Frontal cortex (tissue), 4 donors: ENCODE results near the gene ADAMTSL5. TPM values are rescaled to one million over a fixed set of nuclear protein-coding genes. Genes with fewer than 3 reads are reported as not detected.
"Not testable (repeated sequence)": the region's sequence is repeated elsewhere in the genome, so short reads cannot be mapped to it uniquely, and the experiment has no call there.

Experiments used
- DNase-seq, 2 donors: peaks; one replicate each; pipeline ENCODE4 v3.0.0; 2012; ENCODE audit warnings: low spot score in 2 of 2
- FAIRE-seq: peaks from 2 replicates; lab custom pipeline; 2012; peaks lifted over from hg19 to GRCh38; lab: Jason Lieb, UNC
- total RNA-seq: library from RNA; depleted of rRNA; stranded (reverse); fragments of >200 nt; gene quantifications from one replicate; pipeline ENCODE4 v1.2.3, GENCODE V29; 2014
- donor health status: control.
- donor health status: control.
- donor health status: control.

ADAMTSL5 gene
- total RNA-seq, 1 donor from 2014 or later: under 0.01 TPM

DNA sequence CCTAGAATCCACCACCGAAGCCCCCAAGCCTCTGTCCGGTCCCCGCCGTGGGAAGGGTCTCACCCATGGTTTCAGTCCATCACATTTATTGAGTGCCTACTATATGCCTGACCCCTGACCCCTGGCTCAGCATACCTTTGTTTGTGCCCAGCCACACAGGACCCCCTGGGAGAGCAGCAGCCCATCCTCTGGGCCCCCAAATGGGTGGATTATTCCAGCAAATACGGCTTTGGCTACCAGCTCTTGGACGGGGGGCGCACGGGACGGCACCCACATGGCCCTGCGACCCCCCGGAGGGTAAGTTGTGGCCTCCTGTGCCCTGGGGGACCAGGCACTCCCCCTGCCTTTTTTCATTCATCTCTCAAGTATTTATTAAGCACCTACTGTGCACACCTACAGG is 18.8 kb upstream of the ADAMTSL5 start:
- DNase-seq: no peak
- no peak for FAIRE-seq

DNA sequence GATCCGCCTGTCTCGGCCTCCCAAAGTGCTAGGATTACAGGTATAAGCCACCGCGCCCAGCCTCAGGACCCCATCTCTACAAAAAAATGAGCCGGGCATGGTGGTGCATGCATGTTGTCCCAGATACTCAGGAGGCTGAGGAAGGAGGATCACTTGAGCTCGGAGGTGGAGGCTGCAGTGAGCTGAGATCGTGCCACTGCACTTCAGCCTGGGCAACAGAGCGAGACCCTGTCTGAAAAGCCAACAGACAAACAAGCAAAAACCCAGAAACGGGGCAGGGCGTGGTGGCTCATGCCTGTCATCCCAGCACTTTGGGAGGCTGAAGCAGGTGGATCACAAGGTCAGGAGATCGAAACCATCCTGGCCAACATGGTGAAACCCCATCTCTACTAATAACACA is 18.0 kb upstream of the ADAMTSL5 start:
- not testable (repeated sequence) for DNase-seq, FAIRE-seq

DNA sequence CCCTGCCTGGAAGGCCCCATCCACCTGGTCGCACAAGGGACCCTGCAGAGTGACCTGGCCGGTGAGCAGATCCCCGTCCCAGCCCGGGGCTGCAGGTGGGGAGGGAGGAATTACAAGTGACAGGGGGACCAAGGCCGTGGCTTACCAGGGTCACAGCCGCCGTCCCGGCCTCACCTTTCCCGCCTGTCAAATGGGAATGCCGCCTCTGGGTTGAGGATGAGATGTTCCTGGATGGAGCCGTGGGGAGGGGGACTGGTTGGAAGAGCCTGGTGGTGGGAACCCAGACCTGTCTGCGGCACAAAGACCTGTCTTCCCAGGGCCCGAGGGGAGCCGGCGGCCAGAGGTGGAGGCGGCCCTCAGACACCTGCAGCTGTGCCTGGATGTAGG is 16.6 kb upstream of the ADAMTSL5 start:
- DNase-seq: no peak
- no peak for FAIRE-seq

DNA sequence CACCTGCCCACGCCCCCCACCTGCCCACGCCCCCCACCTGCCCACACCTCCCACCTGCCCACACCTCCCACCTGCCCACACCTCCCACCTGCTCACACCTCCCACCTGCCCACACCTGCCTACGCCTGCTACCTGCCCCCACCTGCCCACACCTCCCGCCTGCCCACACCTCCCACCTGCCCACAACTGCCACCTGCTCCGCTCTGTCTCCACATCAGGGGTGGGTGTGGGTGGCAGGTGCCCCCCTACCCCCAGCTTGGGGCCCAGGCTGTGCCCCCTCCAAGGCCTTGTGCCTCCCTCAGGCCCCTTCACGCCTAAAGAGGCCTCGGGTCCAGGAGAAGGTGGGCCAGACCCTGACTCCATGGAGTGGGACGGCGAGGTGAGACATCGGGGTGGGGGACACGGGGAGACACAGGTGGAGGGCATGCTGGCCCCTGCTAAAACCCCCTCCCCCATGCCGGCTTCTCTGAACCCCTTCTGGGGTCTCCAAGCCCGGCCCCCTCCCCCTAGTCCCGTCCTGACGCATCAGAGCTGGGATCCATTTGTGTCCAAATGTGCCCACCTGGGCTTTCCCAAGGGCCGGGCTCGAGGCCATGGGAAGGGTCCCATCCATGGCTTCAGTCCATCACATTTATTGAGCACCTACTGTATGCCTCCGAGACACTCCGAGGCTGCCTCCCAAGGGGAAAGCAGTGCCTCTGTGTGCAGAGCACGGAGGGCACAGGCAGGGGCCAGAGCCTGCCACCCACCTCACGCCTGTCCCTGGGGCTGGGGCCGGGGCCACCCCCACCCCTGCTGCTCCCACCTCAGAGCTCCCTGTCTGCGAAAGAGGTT is 16.0 kb upstream of the ADAMTSL5 start:
- FAIRE-seq (no peak), DNase-seq (no peak)

DNA sequence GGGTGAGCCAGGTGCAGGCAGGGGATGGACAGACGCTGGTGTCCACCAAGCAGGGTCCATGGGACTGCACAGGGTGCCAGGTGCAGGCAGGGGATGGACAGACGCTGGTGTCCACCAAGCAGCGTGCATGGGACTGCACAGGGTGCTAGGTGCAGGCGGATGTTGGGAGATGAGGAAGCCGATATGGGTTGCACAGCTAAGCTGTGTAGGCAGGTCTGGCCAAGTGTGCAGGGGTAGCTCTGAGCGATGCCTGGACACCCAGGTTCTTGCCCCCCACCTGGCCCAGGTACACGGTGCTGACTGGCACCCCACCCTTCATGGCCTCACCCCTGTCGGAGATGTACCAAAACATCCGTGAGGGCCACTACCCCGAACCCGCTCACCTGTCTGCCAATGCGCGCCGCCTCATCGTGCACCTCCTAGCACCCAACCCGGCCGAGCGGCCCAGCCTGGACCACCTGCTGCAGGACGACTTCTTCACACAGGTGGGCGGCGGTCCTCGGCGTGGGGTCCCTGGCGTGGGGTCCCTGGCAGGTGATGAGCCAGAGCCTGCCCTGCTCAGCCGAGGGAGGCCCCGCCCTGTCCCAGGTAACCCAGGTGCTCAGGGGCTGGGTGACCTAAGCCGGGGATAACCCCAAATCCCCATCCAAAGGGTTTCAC is 15.0 kb upstream of the ADAMTSL5 start:
- FAIRE-seq: no peak
- DNase-seq: no peak

DNA sequence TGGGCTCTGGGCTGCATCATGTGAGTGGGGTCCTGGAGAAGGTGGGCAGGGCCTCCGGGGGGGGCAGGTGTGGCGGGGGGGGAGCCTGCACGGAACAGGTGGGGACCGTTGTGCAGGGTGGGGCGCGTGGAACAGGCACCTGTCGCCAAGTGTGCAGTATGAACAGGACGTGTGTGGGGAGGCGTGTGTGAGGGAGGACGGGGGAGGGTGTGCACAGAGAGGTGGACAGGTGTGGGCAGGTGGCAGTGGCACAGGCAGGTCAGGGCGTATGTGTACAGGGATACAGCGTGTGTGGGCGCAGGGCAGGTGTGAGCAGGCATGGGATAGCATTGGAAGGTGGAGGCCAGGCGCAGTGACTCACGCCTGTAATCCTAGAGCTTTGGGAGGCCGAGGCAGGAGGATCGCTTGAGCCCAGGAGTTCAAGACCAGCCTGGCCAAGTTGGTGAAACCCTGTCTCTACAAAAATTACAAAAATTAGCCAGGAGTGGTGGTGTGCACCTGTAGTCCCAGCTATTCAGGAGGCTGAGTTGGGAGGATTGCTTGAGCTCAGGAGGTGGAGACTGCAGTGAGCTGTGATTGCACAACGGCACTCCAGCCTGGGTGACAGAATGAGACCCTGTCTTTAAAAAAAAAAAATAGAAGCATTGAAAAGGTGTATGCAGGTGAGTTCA is 14.3 kb upstream of the ADAMTSL5 start:
- DNase-seq (no peak), FAIRE-seq (no peak)

DNA sequence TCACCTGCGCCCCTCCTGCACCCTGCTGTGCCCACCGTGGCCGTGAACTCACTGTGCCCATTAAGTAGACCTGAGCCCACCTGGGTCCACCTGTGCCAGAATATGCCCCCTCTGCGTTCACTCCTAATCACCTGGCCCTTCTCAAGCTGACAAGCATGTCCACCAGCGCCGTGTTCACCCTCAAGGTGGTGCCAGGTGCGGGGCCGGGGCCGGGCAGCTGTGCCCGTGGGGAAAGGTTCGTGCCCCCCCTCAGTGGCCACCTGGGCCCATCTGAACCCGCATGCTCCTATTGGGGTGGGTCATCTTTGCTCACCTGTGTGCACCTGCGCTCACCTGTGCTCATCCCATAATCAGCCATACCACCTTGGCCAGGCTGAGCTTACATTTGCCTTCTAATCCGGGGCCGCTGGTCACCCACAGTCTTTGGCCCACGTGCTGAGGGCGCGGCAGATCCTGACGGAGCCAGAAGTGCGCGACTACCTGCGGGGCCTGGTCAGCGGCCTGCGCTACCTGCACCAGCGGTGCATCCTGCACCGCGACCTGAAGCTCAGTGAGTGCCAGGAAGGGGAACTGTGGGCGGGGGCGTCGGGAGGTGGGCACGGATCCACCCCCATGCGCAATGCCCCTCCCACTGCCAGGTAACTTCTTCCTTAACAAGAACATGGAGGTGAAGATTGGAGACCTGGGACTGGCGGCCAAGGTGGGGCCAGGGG is 13.4 kb upstream of the ADAMTSL5 start:
- FAIRE-seq: no peak

DNA sequence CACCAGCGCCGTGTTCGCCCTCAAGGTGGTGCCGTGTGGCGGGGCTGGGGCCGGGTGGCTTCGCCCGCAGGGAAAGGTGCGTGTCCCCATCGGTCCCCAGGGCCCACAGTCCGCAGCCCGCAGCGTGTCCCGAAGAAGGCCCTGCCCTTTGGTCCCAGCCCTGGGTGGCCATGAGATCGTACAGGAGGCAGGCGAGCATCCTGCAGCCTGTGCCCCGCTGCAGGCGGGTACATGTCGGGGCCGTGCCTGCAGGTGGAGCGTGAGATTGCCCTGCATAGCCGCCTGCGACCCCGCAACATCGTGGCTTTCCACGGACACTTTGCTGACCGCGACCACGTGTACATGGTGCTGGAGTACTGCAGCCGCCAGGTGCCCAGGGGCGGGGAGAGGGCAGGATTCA is 12.5 kb upstream of the ADAMTSL5 start:
- DNase-seq (no peak), FAIRE-seq (no peak)

More for the DNA sequence above, 13.4 kb upstream of the ADAMTSL5 start:
- no peak for DNase-seq

DNA sequence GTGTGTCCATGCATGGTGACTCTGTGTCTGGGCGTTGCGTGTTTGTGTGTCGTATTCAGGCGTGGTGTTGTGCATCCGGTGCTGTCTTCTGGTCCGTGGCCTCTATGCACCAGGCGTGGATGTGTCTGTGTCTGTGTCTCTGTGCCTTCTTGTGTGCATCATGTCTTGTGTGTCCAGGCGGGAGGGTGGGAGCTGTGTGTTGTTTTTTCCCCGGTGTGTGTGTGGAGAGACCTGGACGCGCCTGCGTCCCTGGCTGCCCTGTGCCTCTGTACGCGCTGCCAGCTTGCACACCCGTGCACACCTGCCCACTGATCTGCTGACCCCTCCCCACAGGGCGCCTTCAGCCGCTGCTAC is 12.1 kb upstream of the ADAMTSL5 start:
- FAIRE-seq (no peak), DNase-seq (no peak)

DNA sequence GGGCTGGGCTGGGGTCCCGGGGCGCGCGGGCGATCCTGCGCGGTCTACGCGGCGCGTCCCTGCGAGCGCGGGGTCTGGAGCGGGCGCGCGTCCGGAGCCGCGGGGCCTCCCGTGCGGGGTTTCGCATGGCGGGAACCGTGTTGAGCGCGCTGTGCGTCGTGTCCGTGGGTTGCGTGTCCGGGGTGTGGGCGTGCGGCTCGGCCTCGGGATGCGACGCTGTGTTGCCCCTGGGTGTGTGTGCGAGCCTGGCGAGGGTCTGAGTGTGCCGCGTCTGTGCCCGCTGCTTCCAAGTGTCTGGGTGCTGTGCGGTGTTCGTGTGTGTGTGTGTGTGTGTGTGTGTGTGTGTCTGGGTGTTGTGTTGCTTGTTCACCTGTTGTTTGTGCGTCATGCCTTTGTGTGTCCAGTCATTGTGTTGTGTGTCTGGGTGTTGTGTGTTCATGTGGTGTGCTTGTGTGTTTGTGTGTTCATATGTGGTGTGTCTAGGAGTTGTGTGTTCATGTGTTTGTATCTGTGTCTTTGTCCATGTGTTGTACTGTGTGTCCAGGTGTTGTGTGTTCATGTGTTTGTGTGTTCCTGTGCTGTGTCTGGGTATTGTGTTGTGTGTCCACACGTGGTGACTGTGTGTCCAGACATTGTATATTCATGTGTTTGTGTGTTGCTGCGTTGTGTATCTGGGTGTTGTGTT is 11.6 kb upstream of the ADAMTSL5 start:
- FAIRE-seq: no peak

DNA sequence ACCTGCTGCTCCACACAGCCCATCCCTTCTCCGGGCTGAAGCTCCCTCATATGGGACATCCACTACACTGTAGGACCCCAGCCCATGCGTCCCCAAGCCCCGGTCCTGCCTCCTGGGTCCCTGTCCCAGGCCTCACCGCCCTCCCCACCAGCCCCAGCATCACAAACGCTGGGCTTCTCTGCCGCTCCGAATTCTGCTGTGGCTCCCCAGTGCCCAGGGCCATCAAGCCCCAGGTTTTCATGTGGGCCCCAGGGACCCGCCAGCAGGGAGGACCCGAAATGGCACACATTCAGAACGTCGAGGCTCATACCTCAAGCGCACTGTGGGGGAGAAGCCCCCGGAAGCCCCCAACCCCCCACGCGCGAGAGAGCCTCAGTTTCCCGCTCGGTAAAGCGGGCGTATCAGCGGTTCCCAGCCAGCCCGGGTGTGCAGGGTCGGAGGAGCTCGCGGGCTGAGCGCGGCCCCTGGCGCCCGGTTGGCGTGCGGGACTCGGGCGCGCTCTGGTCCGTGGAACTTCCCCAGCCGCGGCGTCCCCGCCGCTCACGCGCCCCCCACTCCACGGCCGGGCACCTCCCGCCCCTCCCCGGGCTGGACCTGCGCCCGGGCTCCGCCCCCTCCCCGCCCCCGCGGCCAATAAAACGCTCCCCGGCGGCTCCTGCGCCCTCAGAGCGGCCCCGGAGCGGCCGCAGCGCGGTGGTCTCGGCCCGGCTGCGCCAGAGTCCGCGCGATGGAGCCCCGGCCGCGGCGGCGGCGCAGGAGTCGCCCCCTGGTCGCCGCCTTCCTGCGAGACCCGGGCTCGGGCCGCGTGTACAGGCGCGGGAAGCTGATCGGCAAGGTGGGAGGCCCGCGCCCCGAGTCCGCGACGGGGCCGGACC is 10.8 kb upstream of the ADAMTSL5 start, which contains the start of gene PLK5:
PLK5 (plus strand) TSS at position 666 of the 875 bp plus-strand sequence. CDS start 2,920 bp downstream, outside the sequence.
- peak in 1 of 2 donors; percentile 68 for DNase-seq
- FAIRE-seq: no peak

More for the DNA sequence above, 11.6 kb upstream of the ADAMTSL5 start:
- peak in 1 of 2 donors; percentile 61 for DNase-seq

DNA sequence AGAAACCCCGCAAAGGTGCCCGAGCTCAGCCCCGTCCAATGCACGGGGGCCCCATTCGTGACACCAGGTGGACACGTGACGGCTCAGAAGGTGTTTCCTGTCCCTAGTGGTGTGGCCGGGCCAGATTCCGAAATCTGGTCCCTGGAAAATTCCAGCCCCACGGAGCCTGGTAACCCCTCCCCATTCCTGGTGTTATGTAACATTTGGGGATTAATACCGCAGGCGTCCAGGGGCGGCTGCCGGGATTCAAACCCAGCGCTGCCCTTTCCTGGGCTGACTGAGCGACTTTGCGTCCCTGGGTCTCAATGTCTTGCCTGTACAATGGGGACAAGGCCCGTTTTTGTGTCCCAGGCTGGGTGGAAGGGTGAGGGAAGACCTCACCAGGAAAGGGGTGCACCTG is 10.0 kb upstream of the ADAMTSL5 start:
- no peak for FAIRE-seq
- DNase-seq: no peak

DNA sequence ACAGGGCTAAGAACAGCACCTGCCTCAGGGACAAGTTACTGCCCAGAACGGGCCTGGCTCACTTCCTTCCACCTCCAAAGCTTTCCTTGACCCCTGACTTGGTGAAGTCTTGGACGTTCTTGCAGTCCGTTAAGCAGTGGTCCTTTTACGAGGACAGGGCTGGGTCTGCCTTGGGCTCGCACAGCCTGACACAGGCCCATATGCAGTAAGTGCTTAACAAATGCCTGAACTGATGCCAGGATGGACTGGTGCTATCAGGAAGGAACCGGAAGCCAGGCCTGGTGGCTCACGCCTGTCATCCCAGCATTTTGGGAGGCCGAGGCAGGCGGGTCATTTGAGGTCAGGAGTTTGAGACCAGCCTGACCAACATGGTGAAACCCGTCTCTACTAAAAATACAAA is 9.2 kb upstream of the ADAMTSL5 start:
- no peak for FAIRE-seq
- DNase-seq: no peak

DNA sequence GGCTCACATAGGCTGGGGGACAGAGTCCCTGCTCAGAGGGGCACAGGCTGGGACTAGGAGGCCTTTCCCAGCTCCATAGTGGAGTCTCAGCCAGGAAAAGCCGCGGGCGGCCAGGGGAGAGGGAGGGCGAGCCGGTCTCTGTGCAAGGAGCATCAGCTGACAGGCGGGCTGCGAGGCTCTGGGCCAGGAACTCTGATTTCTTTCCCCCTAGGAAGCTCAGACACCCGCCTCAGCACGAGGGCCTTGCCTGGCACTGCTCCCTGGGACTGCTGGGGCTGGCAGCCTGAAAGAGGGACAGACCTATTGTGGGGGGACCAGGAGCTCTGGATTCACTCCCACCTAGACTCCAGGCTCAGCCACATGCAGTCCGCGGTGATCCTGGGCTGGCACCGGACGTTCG is 8.8 kb upstream of the ADAMTSL5 start:
- FAIRE-seq: no peak
- DNase-seq: no peak

DNA sequence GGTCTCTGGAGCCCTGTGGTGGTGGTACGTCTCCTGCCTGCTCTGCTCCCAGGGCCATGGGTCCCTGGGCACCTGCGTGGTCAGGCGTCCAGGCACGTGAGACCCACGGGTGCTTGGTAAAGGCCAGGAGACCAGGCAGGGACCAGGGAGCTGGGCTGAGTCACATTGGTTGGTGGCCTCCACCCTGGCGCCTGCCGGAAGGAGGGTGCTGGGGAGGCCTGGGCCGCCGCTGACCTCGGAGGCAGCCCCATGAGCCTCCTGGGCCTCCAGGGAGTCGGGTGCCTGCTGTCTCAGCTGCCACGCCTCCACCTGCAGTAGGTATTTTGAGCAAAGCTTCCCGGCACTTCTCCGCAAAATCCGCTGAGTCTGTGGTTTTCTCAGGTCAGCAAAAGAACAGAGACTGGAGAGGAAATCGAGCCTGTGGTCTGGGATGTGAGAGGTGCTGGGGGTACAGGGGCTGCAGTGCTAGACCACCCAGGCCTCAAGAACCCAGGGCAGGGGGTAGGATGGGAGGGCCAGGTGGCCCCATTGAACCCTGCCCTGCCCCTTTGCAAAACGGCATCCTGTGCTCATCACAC is 7.5 kb upstream of the ADAMTSL5 start:
- no peak for DNase-seq
- FAIRE-seq: no peak

DNA sequence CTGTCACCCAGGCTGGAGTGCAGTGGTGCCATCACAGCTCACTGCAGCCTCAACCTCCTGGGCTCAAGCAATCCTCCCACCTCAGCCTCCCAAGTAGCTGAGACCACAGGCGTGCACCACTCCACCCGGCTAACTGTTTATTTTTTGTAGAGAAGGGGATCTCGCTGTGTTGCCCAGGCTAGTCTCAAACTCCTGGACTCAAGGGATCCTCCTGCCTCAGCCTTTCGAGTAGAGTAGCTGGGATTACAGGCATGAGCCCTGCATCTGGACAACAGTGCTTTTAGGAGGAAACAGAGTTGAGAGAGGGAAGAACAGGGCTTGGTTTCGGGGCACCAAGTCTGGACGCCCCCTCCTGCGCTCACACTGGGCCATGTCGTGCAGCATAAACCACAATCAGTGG is 7.0 kb upstream of the ADAMTSL5 start:
- DNase-seq, FAIRE-seq: not testable (repeated sequence)

DNA sequence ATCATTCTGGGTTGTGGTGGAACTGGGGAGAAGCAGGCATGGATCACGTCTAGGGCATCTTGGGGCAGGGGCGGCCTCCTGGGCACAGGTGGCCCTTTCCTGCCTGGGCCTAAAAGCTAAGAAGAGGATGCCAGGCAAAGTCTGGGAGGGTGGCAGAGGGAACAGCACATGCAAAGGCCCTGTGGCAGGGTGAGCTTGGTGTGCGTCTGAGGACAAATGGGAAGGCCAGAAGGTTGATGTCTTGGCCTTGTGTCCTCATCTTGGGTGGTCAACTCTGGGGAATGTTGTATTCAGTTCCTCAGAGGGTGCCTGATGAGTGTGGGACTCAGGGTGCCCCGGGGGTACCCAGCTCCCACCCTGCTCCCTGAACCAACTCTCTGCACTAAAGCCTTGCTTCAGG is 5.7 kb upstream of the ADAMTSL5 start:
- DNase-seq (no peak), FAIRE-seq (no peak)

DNA sequence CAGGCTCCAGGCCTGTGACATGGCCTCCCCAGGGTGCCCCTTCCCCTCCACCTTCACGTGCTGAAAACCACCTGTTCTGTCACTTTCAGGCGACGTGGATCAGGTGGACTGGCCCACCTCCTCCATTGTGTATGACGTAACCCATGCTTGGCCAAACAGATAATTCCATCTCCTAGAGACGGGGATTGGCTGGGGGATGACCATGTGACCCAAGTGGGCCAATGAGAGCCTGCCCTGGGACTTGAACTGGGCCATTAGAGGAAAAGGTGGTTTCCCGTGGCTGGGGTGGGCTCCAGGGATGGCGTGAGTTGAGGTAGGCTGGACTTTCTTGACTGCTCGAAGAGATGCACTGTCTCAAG is 3.6 kb upstream of the ADAMTSL5 start:
- no peak for DNase-seq
- FAIRE-seq: no peak
